ENCODE data around the gene YEATS2.
"Not testable (repeated sequence)": the region's sequence is repeated elsewhere in the genome, so short reads cannot be mapped to it uniquely, and the experiment has no call there.

YEATS2 gene

DNA sequence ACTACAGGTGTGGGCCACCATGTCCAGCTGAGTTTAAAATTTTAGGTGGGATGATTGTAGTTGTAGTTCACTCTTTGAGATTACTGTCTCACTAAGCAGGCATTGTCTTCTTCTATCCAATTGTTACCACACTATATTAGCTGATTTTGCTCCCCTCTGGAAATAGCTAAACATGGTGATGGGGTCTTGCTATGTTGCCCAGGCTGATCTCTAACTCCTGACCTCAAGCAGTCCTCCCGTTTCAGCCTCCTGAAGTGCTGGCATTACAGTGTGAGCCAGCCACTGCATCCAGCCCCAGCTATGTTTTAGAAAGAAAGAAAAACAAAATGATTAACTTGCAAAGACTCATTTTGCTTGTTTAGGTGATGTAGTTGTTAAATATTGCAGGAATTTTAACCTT lies 30.6 kb downstream of the YEATS2 start:
- H3K4me3 ChIP-seq (ENCODE audit: low read length): no peak overlapping the region
- H3K9me3 ChIP-seq (ENCODE audit: control insufficient read depth, low read length): no peaks in the 10 kb centered on the region
- no peaks in the 10 kb centered on the region for H3K4me1 ChIP-seq (ENCODE audit: control insufficient read depth, insufficient read depth, low read length)
- no peaks in the 10 kb centered on the region for H3K36me3 ChIP-seq (ENCODE audit: control insufficient read depth, insufficient read depth, low read length)
- no peaks in the 10 kb centered on the region for H3K27me3 ChIP-seq (ENCODE audit: control insufficient read depth, insufficient read depth, low read length)
- H3K9ac ChIP-seq (ENCODE audit: low read length): no peak overlapping the region

DNA sequence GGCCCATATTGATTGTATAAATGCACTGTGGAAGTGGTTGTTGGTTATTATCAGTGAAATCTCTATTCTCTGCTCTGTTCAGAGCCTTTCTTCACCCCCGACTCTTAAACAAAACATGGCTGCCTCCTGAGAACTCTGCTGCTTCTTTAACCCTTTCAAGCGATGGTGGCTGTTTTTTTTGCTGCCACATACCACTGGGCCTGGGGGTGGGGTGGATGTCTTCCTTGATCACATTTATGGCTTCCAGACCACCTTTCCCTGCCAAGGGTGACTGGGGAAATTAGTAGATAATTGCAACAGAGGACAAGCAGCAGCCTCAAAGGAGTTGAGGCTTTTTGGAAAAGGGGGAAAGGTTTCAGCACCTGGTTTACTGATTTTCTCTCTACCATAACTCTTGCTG lies 32.8 kb downstream of the YEATS2 start:
- Histone ChIP-seq H3K9ac (ENCODE audit: low read length) (no peak overlapping the region), H3K27me3 (ENCODE audit: control insufficient read depth, insufficient read depth, low read length) (no peaks in the 10 kb centered on the region), H3K4me3 (ENCODE audit: low read length) (no peak overlapping the region), H3K9me3 (ENCODE audit: control insufficient read depth, low read length) (no peaks in the 10 kb centered on the region), H3K36me3 (ENCODE audit: control insufficient read depth, insufficient read depth, low read length) (no peaks in the 10 kb centered on the region), H3K4me1 (ENCODE audit: control insufficient read depth, insufficient read depth, low read length) (no peaks in the 10 kb centered on the region)

DNA sequence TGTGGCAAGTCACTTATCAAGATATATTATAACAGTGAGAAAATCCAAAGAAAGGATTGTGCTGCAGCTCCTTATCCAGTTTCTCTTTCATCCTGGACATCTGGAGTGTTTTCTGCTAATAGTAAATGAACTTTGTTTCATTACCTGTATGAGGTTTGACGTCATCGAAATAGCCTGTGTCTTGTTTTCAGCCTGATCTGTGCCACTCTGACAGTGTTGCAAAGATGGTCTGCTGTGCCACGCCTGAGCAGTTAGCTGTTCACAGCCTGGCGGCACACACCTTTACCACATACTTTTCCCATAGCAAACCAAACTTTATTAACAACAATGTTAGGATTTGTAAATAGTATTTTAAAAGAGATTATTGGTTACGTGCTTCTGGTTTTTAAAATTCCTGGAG lies 34.0 kb downstream of the YEATS2 start:
- Histone ChIP-seq H3K4me1 (ENCODE audit: control insufficient read depth, insufficient read depth, low read length) (no peaks in the 10 kb centered on the region), H3K4me3 (ENCODE audit: low read length) (no peak overlapping the region), H3K9ac (ENCODE audit: low read length) (no peak overlapping the region), H3K27me3 (ENCODE audit: control insufficient read depth, insufficient read depth, low read length) (no peaks in the 10 kb centered on the region), H3K9me3 (ENCODE audit: control insufficient read depth, low read length) (no peaks in the 10 kb centered on the region), H3K36me3 (ENCODE audit: control insufficient read depth, insufficient read depth, low read length) (no peaks in the 10 kb centered on the region)

DNA sequence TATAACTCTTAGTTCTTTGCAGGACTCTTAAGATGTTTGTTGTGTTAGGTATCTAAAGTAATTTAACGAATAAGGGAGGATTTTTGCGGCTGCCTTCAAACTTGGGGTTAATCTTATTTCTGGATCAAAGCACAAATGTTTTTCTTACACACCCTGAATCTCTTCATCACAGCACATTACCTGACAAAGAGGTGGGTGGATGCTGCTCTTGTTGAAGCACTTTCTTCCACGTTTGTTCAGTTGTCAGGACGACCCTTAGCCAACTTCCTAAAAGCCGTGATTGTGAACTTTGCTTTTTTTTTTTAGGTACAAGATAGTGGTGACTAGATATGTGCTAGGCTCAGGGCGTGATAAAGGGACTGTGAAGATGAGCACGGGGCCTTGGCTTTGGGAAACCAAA lies 36.0 kb downstream of the YEATS2 start:
- no peaks in the 10 kb centered on the region for H3K4me1 ChIP-seq (ENCODE audit: control insufficient read depth, insufficient read depth, low read length)
- H3K27me3 ChIP-seq (ENCODE audit: control insufficient read depth, insufficient read depth, low read length): no peaks in the 10 kb centered on the region
- no peaks in the 10 kb centered on the region for H3K9me3 ChIP-seq (ENCODE audit: control insufficient read depth, low read length)
- H3K9ac ChIP-seq (ENCODE audit: low read length): no peak overlapping the region
- H3K36me3 ChIP-seq (ENCODE audit: control insufficient read depth, insufficient read depth, low read length): no peaks in the 10 kb centered on the region
- no peak overlapping the region for H3K4me3 ChIP-seq (ENCODE audit: low read length)

DNA sequence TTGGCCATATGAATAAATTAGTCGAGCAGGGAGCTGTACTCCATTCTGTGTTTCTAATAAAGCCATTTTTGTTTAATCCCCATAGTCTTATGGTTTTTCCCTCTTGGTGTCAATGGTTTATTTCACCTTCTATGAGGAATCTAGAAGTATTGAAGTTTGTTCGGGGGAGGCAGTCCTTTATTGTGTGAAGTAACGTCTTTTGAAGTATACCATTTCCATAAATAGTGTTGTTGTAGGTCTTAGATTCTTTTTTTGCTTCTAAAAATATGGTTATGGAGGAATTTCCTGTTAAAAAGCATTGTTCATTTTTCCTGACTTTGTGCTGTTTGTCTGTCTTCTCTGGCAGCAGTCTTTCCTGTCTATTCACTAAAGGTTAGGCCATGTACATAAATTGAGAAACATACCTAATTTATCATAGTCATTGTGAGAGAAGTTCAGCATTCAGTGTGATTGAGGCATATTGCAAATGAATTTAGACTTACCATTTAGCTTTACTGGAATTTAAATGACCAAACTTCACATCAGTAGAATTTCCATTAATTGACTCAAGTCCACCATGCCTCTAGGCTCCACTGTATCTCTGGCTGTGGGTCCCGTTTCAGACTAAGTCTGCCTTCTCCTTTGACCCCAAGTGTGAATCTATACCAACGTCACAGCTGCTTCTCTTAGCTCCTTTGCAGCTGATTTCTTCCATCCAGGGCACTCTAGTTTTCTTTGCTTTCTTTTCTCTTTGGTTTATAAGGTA lies 37.3 kb downstream of the YEATS2 start:
- Histone ChIP-seq H3K36me3 (ENCODE audit: control insufficient read depth, insufficient read depth, low read length) (no peaks in the 10 kb centered on the region), H3K4me3 (ENCODE audit: low read length) (no peak overlapping the region), H3K9me3 (ENCODE audit: control insufficient read depth, low read length) (no peaks in the 10 kb centered on the region), H3K27me3 (ENCODE audit: control insufficient read depth, insufficient read depth, low read length) (no peaks in the 10 kb centered on the region), H3K9ac (ENCODE audit: low read length) (no peak overlapping the region), H3K4me1 (ENCODE audit: control insufficient read depth, insufficient read depth, low read length) (no peaks in the 10 kb centered on the region)

DNA sequence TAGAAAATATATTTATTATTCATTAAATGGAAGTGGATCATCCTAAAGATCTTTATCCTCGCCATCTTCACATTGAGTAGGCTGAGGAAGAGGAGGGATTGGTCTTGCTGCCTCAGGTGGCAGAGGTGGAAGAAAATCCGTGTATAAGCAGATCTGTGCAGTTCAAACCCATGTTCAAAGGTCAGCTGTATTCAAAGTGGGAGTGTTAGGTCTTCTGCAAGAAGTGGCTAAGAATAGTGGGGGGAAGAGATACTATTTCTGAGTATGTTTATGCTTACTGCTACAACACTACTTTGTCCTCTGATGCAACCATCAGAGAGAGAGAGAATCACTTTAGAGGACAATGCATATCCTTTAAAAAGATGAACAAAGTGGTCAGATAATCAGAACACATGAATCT lies 39.5 kb downstream of the YEATS2 start:
- no peaks in the 10 kb centered on the region for H3K36me3 ChIP-seq (ENCODE audit: control insufficient read depth, insufficient read depth, low read length)

DNA sequence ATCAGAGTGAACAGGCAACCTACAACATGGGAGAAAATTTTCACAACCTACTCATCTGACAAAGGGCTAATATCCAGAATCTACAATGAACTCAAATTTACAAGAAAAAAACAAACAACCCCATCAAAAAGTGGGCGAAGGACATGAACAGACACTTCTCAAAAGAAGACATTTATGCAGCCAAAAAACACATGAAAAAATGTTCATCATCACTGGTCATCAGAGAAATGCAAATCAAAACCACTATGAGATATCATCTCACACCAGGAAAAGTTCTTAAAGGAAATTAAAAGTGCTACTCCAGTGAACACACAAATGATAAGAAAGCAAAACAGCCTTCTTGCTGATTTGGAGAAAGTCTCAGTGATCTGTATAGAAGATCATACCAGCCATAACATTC lies 42.6 kb downstream of the YEATS2 start:
- not testable (repeated sequence) for H3K4me3 ChIP-seq (ENCODE audit: low read length); H3K9ac ChIP-seq (ENCODE audit: low read length); H3K9me3 ChIP-seq (ENCODE audit: control insufficient read depth, low read length); H3K36me3 ChIP-seq (ENCODE audit: control insufficient read depth, insufficient read depth, low read length); H3K27me3 ChIP-seq (ENCODE audit: control insufficient read depth, insufficient read depth, low read length); H3K4me1 ChIP-seq (ENCODE audit: control insufficient read depth, insufficient read depth, low read length)

More for the DNA sequence above, 39.5 kb downstream of the YEATS2 start:
- Histone ChIP-seq H3K4me1 (ENCODE audit: control insufficient read depth, insufficient read depth, low read length) (no peaks in the 10 kb centered on the region), H3K4me3 (ENCODE audit: low read length) (no peak overlapping the region), H3K9ac (ENCODE audit: low read length) (no peak overlapping the region), H3K9me3 (ENCODE audit: control insufficient read depth, low read length) (no peaks in the 10 kb centered on the region), H3K27me3 (ENCODE audit: control insufficient read depth, insufficient read depth, low read length) (no peaks in the 10 kb centered on the region)

DNA sequence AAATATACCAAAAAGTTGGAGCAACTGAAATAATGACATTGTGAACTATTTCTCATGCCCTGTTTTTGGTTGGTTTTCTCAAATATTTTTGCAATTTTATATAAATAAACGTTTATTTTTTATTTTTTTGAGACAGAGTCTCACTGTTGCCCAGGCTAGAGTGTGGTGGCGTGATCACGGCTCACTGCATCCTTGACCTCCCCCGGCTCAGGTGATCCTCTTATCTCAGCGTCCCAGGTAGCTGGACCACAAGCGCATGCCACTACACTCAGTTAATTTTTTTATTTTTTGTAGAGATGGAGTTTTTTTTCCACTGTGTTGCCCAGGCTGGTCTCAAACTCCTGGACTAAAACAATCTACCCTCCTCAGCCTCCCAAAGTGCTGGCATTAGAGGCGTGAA lies 45.6 kb downstream of the YEATS2 start:
- H3K4me3 ChIP-seq (ENCODE audit: low read length): no peak overlapping the region
- no peaks in the 10 kb centered on the region for H3K36me3 ChIP-seq (ENCODE audit: control insufficient read depth, insufficient read depth, low read length)
- H3K9ac ChIP-seq (ENCODE audit: low read length): no peak overlapping the region
- no peaks in the 10 kb centered on the region for H3K9me3 ChIP-seq (ENCODE audit: control insufficient read depth, low read length)
- H3K27me3 ChIP-seq (ENCODE audit: control insufficient read depth, insufficient read depth, low read length): no peaks in the 10 kb centered on the region
- H3K4me1 ChIP-seq (ENCODE audit: control insufficient read depth, insufficient read depth, low read length): no peaks in the 10 kb centered on the region

DNA sequence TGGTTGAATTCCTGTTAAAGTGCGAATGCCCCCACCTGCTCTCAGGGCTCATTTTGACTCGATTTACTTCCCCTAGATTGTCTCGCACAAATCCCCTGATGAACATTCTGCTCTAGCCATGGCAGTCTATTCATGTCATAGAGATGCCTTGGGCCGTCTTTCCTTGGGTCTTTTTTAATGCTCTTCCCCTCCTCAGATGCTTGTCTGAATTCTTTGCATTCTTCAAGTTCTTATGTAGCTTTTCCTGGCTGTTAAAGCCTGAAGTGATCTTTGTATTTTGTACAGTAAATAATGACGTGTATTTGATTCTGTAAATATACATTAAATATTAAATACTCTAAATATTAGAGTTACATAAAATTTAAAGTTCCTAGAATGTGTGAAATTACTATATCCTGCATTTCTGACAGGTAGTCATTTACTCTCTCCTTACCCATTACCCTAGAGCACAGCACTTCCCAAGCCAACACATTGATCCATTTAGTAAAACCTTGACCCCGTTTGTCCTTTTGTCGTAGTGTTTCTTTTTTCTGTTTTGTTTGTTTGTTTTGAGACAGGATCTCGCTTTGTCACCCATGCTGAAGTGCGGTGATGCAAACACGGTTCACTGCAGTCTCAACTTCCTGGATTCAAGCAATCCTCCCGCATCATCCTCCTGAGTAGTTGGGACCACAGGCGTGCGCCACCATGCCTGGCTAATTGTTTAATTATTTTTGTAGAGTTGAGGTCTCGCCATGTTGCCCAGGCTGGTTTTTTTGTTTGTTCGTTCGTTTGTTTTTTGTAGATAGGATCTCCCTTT lies 47.9 kb downstream of the YEATS2 start:
- H3K27me3 ChIP-seq (ENCODE audit: control insufficient read depth, insufficient read depth, low read length): no peaks in the 10 kb centered on the region
- H3K36me3 ChIP-seq (ENCODE audit: control insufficient read depth, insufficient read depth, low read length): no peaks in the 10 kb centered on the region
- H3K4me1 ChIP-seq (ENCODE audit: control insufficient read depth, insufficient read depth, low read length): no peaks in the 10 kb centered on the region
- H3K4me3 ChIP-seq (ENCODE audit: low read length): no peak overlapping the region
- no peak overlapping the region for H3K9ac ChIP-seq (ENCODE audit: low read length)
- no peaks in the 10 kb centered on the region for H3K9me3 ChIP-seq (ENCODE audit: control insufficient read depth, low read length)

DNA sequence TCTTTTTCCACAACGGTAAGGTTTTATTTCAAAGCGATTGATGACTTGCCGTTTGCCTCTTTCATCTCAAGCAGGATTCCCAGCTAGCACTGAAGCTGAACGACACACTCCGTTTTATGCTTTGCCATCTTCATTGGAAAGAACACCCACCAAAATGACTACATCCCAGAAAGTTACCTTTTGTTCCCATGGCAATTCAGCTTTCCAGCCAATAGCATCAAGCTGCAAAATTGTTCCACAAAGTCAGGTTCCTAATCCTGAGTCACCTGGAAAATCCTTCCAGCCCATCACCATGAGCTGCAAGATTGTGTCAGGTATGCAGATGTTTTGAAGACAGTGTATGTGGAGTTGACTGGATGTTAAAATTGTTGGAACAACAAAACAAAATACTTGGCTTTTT lies 56.5 kb downstream of the YEATS2 start:
- no peaks in the 10 kb centered on the region for H3K4me1 ChIP-seq (ENCODE audit: control insufficient read depth, insufficient read depth, low read length)
- H3K9me3 ChIP-seq (ENCODE audit: control insufficient read depth, low read length): no peaks in the 10 kb centered on the region
- no peak overlapping the region for H3K9ac ChIP-seq (ENCODE audit: low read length)
- no peaks in the 10 kb centered on the region for H3K36me3 ChIP-seq (ENCODE audit: control insufficient read depth, insufficient read depth, low read length)
- H3K27me3 ChIP-seq (ENCODE audit: control insufficient read depth, insufficient read depth, low read length): no peaks in the 10 kb centered on the region
- no peak overlapping the region for H3K4me3 ChIP-seq (ENCODE audit: low read length)

DNA sequence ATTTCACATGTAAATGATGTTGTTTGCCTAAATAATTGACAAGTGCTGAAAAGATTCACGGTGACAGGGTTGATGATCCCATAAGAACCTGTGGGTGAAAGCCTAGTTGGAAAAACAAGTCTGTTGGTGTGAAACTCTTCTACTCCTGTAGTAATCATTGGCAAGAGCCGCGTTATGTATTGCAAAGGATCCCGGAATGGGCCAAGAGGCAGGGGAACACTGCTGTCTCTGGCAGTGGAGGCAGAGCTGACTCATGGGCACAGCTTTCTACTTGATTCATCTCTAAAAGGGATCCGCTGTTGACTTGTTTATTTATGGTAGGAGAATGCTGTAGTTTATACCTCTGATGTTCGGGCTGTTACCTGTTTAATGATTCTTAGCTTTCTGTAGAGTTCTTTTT lies 64.7 kb downstream of the YEATS2 start:
- Histone ChIP-seq H3K9me3 (ENCODE audit: control insufficient read depth, low read length) (no peaks in the 10 kb centered on the region), H3K4me1 (ENCODE audit: control insufficient read depth, insufficient read depth, low read length) (peaks cover 5% of the 10 kb centered on the region), H3K27me3 (ENCODE audit: control insufficient read depth, insufficient read depth, low read length) (no peaks in the 10 kb centered on the region), H3K36me3 (ENCODE audit: control insufficient read depth, insufficient read depth, low read length) (no peaks in the 10 kb centered on the region), H3K9ac (ENCODE audit: low read length) (no peak overlapping the region), H3K4me3 (ENCODE audit: low read length) (no peak overlapping the region)

DNA sequence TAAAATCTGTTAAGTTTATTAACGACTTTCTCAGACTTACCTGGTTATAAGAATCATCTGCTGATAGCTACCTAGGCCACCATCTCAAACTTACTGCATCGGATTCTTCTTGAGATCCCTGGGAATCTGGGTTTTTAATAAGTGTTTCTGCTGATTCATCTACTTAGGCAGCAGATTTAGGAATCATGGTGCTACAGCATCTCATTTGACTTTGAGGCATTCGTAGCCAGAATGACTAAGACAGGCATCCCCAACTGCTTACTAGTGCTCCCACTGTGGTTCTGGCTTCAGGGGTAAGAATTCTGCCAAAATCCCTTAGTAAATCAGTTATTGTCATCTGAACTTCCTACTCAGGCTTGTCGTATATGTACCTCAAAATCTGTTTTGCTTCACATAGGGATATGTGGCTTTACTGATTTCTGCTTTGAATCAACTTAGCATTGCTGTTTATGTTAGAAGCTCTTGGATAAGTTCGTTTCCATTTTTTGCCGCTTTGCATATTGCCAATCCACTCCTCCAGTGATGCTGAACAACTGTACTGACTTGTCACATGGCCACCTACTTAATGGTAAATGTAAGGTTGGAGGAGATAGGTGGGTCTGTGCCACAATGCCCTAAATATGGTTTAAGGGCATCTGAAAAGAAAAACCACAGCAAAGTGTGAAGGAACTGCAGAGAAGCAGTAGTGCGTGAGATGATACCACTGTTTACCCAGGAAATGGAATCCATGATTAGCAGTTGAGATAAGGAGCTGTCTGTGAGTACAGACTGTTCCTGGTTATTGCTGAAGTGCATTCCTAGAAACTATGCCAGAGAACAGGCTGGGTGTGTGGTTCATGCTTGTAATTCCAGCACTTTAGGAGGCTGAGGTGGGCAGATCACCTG lies 67.5 kb downstream of the YEATS2 start:
- H3K9ac ChIP-seq (ENCODE audit: low read length): no peak overlapping the region
- H3K36me3 ChIP-seq (ENCODE audit: control insufficient read depth, insufficient read depth, low read length): no peaks in the 10 kb centered on the region

More for the DNA sequence above, 67.5 kb downstream of the YEATS2 start:
- H3K27me3 ChIP-seq (ENCODE audit: control insufficient read depth, insufficient read depth, low read length): no peaks in the 10 kb centered on the region
- H3K9me3 ChIP-seq (ENCODE audit: control insufficient read depth, low read length): no peaks in the 10 kb centered on the region
- H3K4me3 ChIP-seq (ENCODE audit: low read length): no peak overlapping the region
- peaks cover 5% of the 10 kb centered on the region for H3K4me1 ChIP-seq (ENCODE audit: control insufficient read depth, insufficient read depth, low read length)
